HG03469 (cell line): Measurements from ENCODE around the gene AGPAT4.
"Not testable (repeated sequence)": the region's sequence is repeated elsewhere in the genome, so short reads cannot be mapped to it uniquely, and the experiment has no call there.

ENCODE experiments used
- ATAC-seq: cut with Tn5 transposase; IDR thresholded peaks from one replicate; pipeline ENCODE4 v1.9.1; 2021; ENCODE audit warnings: mild to moderate bottlenecking, moderate library complexity, moderate number of reproducible peaks; ENCODE audit not compliant: unreplicated experiment

Gene AGPAT4

DNA sequence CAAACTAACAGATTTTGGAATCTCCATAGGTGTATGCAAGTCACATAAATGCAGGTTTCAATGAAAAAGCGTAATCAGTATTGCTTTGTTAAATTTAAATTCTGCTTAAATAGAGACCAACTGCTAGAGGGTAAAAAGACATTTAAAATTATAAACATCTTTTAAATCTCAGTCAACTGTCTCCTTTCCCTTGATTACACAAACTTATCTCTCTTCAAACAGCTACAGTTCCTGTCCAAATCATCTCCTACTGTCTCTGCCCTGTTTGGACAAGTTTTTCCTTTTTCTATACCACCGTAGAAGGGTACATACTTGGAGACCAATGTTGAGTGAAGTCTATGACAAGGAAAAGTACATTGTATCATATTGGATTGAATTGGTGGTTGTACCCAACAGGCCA, 43.5 kb downstream of the AGPAT4 start:
- no peak for ATAC-seq

DNA sequence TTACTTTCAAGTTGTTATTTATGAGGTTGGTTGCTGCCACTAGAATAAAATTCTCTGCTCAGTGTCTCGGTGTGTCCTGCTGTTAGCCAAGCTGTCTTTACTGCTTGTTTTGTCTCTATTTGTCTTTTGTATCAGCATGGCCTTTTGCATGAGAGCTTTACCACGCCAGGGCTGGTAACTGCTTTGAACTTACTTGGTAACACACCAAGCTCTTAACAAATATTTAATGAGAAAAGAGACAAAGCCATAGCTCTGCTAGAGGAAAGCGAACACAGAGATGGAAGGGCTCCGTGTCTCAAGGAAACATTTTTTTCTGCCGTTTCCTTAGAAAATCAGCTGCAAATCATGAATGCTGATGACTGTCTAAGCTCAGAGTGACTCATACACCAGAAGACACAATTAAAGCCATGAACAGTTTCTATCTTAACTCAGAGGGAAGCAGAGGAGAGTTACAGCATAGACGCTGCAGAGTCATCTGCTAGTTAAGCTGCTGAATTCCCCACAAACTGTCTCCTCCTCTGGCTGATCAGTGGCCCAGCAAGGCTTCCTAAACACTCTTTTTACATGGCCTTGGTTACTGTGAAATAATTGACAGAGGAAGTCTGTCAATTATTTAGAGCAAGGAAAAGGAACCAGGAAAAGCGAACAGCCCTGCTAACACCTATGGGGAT, 44.8 kb downstream of the AGPAT4 start:
- ATAC-seq = peak; percentile 59

DNA sequence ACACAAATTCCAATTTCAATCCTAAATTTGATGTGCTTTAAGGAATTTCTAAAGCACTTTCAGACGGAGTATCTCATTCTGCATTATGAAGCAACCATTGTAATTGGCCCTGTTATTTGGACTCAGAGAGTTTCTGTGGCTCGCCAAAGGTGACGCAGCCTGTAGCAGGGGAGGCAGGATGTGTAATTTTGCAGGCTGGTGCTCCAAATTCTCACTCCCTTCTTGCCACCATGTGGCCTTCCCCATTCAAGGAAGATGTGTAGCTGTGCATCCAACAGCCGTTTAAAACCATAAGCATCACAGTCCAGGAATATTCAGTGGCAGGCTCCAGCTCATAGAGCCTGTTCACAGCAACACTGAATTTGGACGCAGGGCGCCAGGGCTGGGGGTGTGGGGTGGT, 45.8 kb downstream of the AGPAT4 start:
- no peak for ATAC-seq

DNA sequence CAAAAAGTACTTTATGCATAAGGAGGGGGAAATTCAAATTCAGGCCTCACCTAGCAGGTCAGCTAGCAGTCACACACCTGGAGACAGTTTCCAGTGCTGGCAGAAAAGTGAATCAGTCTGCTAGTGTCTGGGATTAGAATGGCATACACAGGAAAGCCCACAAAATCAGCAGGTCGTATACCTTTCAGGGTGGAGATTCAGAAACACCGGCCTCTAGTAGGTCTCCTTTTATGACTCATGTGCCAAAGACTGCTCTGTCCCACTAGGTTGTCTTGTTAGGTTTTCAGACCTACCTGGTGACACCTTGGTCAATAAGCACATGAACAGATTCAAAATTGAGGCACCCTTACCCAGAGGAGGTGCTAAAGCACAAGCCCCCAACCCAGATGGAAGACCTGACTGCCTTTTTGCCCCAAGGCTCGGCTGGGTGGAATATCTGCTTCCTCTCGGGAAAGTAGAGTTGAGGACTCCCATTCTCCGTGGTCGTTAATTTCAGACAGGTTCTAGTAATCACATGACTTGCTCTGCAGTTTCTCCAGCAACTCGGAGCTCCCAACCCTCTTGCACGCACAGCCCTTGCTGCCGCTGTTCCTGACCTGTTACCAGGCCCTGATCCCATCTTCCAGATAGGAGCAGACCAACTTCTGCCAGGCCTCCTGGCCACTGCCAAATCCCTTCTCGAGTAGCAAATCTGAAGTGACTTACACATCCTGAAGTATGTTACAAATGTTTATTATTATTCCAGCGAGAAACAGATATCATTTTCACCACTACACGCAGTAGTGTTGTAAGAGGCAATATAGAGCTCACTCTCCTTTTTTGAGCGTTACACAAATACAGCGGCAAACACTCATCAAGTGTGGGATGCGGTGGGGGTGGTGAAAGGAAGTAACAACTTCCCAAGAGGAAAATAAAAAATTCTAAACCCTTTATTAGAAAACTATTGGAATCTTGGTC, 46.6 kb downstream of the AGPAT4 start:
- ATAC-seq = no peak

DNA sequence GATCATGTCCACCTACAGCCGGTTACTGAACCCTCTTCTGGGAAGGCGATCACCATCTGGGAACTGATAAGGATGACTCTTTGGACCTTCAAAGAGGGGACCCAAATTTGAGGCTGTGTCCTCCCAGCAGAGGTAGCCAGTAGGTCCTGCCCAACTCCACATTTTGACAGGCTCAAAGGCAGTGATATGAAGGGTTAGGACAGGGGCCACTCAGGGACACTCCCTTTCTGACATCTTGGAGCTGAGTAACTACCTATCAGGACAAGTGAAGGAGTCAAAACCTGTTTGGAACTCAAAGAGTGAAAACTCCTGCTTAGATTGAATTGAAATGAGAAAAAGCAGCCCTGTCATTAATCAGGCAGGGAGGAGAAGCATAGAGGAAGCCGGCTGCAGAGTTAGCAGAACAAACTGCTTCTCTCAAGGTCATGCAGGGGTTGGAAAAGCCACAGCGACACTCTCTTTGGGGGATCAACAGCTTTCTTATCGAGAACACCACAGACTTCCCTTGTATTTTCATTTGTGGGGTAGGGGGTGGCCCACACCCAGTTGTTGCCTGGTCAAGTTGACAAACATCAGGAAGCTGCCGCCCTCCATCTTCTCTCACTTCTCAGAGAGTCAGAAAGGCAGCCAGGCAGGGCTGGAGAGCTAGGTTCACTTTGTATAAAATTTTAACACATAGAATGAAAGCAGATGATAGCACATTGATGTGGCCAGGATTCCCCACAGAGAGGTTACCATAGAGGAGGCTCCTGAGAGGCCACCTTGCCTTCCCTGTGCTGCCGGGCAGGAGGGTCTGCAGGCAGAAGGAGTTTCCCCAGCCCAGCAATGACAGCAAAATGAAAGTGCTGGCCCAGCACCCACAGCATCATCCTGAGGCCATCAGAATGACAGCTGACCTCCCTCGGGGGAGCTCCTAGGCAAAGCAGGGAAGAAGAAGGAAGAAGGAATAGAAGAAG, 47.6 kb downstream of the AGPAT4 start:
- no peak for ATAC-seq

DNA sequence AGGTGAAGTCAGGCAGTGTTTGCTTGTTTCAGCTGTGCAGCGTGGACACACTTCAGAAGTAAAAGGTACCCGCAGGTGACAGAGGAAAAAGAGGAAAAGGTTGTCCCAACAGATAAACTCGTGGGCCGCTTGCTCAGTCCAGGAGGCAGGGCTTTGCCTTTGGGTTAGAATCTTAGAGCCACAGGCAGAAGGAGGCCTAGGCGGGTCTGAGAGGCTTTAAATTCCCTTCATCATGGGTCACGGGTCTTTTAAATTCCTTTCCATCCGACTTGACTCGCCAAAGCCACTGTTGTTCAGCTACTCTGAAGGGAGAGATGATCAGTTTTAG, 48.2 kb downstream of the AGPAT4 start:
- ATAC-seq = no peak

DNA sequence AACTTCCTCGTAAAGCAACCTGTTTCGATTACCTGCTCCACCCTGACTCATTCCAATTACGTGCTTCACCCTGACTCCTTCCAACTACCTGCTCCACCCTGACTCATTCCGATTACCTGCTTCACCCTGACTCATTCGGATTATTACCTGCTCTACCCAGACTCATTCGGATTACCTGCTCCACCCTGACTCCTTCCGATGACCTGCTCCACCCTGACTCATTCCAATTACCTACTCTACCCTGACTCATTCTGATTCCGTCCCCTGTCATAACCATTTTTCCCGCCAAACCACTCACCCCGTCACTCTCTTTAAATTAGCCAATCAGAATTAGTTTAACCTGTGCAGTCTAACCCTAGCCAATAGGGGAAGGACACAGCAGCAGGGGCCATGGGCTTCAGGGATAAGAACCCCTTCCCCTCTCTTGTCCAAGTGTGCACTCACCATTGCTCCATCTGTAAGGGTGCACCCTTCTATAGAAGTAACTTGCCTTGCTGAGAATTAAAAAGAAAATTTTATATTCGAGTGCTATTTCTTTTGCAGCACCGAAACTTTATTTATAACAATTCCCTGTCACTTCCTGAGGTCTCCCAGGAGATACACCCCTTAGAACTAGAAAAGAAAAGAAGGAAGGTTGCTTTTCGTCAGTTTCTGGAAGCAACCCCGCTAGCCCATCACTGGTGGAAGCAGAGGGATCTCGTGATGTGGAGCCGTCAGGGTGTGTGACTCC, 48.7 kb downstream of the AGPAT4 start:
- ATAC-seq = not testable (repeated sequence)

DNA sequence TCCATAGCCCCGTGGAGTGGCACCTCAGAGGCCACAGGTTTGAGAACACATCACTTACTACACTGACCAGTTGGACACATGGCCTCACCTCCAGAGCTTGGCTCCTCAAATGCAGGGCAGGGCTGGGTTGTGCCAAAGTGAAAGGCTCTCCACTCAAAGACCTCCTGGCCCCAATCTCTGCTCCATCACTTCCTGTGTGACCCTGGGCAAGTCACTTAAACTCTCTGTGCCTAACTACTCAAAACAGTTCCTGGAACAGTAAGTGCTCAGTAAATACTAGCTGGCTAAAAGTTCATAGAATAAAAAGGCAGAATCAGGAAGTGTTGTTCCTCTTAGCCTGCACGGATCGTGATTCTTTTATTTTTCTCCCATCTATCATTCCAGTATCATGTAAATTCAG, 50.2 kb downstream of the AGPAT4 start:
- ATAC-seq = no peak

DNA sequence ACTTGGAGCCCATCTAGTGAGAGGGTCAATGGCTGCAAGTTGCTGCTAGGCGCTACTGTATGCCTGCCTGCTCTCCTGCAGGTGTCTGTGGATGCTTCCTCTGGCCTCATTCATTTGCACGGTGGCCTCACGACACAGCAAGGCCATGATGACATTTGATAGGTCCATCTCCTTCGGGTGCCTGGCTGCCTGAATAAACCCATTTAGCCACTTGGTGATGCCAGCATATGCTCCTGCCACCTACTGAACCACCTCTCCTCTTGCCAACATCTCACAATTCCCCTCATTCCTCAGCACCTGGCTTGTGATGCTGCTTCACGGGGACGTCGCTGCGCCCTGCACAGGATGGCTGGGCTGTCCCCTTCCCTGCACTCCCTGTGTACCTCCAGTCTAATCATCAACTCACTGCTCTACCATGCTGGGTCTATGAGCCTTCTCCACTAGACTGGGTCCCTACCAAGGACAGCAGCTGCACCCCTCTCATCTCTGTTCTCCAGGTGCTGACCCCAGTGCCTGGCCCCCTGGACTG, 51.1 kb downstream of the AGPAT4 start:
- ATAC-seq = no peak

DNA sequence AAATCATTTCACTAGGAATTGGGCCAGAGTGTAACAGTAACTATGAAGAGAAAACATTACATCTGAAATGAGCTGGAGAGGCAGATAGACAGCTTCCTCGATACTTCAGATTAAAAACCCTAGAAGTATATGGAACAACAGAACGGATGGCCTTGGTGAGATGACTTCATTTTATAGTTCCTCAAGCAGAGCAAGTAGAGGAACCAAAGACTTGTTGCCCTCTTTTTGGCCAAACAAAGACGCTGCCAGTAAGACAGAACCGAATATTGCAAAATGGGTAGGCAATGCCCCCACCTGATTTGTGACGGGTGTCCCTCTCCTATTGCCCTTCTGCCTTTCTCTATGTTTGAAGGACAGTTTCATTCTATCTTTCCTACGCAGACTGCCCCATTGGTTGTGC, 53.5 kb downstream of the AGPAT4 start:
- no peak for ATAC-seq

DNA sequence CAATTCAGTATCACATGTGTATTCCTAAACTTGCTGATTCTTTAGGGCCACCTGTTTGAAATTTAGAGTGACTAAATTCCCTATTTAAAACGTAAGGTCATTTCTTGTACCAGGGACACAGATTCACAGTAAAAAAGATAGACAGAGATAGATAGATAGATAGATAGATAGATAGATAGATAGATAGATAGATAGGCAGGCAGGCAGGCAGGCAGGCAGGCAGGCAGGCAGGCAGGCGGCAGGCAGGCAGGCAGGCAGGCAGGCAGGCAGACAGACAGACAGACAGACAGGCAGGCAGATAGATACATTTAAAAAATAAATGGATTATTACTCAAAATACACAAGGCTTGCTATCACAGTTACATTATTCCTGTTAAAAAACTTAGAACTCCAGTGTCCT, 54.2 kb downstream of the AGPAT4 start:
- no peak for ATAC-seq

DNA sequence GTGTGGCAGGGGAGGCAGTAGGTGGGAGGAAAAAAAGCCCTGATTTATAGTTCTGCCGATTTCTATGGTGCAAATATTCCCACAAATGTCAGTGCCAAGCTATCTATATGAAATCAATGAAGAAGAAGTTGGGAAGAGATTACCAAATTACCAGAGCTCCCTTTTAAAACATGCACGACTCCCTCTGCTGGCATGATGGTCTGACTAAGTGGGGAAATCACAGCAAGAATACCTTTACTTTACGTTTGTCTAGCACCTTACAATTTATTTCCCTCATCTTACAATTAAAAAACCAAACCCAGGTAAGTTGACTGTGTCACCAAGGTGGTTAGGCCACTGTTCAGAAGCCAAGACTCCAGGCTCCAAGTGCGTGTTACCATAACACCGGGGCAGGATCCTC, 55.6 kb downstream of the AGPAT4 start:
- ATAC-seq = no peak

DNA sequence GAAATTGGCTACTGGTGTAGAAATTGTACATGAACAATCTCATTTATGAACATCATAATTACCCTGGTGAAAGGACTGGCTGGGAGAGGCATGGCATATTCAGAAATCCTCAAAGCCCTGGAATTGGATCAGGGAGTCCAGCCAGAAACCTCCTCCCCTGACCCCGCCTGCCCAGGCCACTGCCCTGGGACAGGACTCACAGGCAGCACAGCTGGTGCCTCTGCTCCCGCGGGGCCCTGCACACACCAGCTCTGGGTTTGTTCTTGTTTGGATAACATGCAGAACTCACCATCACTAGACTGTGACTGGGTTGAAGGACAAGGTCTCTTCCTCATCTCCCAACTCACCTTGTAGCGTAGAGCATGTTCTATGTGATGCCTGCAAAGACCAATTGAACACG, 56.2 kb downstream of the AGPAT4 start:
- ATAC-seq = no peak

DNA sequence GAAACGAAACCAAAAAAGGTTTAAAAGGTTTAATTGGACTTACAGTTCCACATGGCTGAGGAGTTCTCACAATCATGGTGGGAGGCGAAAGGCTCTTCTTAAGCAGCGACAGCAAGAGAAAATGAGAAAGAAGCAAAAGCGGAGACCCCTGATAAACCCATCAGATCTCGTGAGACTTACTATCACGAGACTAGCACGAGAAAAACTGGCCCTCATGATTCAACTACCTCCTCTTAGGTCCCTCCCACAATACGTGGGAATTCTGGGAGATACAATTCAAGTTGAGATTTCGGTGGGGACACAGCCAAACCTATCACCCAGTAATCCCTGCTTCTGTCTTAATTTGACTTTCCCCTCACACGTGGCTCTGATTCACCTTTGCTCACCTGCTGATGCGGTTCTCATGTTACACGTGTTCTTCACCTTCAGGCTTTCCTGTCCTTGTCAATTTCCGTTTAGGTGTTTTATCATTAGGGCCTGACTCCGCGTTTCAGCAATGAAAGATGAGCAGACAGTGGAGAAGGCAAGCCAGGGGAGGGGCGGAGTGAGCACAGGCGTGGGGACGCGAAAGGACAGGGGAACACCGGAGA, 57.1 kb downstream of the AGPAT4 start:
- no peak for ATAC-seq

DNA sequence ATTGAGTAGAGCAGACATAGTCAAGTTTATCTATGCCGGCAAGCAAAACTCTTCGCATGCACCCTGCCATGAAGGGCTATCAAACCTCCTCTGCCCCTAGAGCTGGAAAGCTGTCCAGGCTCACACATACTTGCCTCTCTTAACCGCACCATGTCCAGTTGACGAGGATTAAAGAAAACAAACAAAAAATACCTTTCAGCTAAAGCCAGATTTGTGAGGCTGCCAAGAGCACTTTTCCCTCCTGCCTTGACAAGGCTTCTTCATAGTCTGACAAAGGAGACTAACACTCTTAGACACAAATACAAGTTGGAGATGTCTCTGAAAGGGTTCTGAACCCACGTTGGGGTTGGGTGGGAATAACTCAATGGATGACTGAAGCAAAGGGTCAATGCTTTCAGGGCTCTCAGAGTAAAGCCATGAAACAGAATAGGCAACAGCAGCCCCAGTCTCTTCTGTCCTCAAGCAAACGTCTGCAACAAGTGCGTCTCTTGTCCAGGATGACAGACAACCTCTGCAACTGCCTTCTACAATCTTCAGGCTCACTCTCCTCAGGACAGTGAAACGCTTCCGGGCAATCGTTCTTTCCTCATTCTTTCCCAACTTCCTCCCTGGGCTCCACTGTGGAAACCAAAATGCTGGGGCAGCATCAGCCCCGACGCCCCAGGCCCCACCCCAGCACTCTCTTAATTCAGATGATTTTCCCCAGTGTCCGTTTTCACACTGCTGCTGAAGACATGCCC, 57.8 kb downstream of the AGPAT4 start:
- no peak for ATAC-seq

DNA sequence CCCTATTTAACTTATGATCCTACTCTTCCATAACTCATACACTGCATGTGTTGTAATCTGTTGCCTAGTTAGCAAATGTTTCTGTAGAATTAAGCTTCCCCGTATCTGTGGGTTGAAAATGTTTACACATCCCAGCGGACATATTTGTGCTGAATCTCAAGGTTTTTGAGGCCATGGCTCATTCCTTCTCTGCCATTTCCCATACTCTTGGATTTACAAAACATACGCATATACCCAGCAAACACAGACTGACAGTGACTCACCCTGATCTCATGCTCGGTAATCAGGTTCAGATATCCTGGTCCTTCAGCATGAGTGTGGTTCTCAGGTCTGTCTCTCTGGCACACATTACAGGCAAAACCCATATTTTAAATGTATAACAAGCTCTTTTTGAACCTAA, 58.7 kb downstream of the AGPAT4 start:
- no peak for ATAC-seq

DNA sequence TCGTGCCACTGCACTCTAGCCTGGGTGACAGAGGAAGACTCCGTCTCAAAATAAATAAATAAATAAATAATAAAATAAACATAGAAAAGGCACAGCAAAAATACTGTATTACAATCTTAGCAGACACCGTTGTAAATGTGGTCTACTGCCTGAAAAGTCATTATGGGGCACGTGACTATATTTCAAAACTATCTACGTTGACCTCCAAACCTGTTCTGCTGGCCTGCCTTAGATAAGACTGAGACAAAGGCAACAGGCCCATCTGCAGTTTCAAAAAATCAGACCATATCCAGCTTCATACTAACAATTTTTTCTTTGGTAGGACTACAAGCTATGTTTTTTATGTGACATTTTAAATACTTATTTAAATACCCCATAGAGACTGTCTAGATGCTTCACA, 59.1 kb downstream of the AGPAT4 start:
- ATAC-seq = no peak

DNA sequence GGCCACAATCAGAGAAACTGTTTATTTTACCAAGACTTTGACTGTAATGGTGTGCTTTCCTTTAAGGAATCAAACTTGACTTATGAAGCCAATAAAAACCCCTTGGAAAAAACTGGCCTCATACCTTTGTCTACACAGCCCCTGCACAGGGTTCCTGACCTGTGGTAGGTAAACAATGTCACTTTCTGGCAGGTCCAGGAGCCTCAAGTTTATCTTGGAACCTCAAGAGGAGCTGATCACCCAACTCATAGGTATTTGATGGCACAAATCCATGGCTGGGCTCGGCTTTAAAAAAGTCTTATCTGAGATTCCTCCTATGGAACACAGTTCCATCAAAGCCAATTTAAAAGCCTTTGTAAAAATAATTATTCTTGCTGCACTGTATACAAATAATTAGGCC, 61.0 kb downstream of the AGPAT4 start:
- ATAC-seq = no peak

DNA sequence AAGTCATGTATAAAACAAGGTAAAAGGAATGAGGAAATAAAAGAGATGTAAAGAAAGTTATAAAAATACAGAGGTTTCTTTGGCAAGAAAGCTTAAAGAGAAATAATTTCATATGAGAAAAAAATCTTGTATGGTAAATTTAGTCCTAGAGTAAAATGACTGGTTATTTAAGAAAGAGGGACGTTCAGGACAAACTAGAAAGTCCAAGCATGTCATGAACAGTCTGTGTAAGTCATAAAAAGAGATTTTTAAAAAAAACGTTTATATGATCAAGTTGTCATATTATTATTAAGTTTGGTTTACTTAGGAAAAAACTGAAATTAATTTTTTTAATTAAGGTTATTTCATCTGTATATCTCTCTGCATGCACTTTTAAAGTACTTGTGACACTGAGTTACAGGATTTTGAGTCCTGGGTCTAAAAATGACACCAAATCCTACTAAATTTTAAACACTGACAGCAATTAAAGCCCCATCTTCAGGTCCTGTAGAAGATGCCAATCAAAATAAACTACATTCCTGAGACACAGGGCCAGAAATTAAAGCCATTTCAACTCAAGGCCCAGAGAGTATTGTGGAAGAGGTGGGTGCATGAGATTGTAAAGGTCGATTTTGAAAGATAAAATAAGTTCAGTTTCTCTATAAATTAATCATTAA, 62.4 kb downstream of the AGPAT4 start:
- ATAC-seq = no peak
